A673 (cell line): Measurements from ENCODE around the gene POM121L12. TPM values are rescaled to one million over a fixed set of nuclear protein-coding genes. Genes with fewer than 3 reads are reported as not detected.

Experiments used
- BruUV-seq: library from RNA; stranded (reverse); fragments of 400-500 nt; replicated peaks from 2 replicates; lab custom pipeline; 2021; lab: Mats Ljungman, UMichigan
- CTCF ChIA-PET: fragments of 300-600 bp; sonication (Branson Sonifier 250); formaldehyde crosslinking; loops from one replicate; lab custom pipeline; 2022; ENCODE audit warnings: antibody characterized with exemption; lab: Charles Lee
- POLR2A ChIA-PET: fragments of 300-600 bp; sonication (Branson Sonifier 250); formaldehyde crosslinking; loops from one replicate; lab custom pipeline; 2022; ENCODE audit warnings: antibody characterized with exemption; ENCODE audit not compliant: low non-redundant PET; lab: Charles Lee
- DNase-seq: peaks from one replicate; pipeline ENCODE4 v3.0.0-alpha.2; 2015; ENCODE audit warnings: low spot score
- H3K27ac ChIP-seq: fragments of 200-600 bp; sonication (generic); 2 replicates; pipeline ENCODE4 v1.5.1; 2016; ENCODE audit warnings: mixed run types, low read depth, mild to moderate bottlenecking, mixed read lengths, antibody characterized with exemption, low read length; ENCODE audit not compliant: poor library complexity, severe bottlenecking
- H3K27me3 ChIP-seq: fragments of 200-600 bp; sonication (generic); replicated peaks from 2 replicates; pipeline ENCODE4 v1.6.1; 2017; ENCODE audit warnings: mixed run types, low read depth, mild to moderate bottlenecking, mixed read lengths, antibody characterized with exemption, low read length; ENCODE audit not compliant: insufficient read depth, poor library complexity
- H3K36me3 ChIP-seq: fragments of 200-600 bp; sonication (generic); 2 replicates; pipeline ENCODE4 v1.6.1; 2016; ENCODE audit warnings: mixed run types, mild to moderate bottlenecking, mixed read lengths, antibody characterized with exemption, low read length; ENCODE audit not compliant: insufficient read depth, poor library complexity, severe bottlenecking
- H3K4me1 ChIP-seq: fragments of 200-600 bp; sonication (generic); 2 replicates; pipeline ENCODE4 v1.6.1; 2017; ENCODE audit warnings: mixed run types, mild to moderate bottlenecking, mixed read lengths, antibody characterized with exemption, low read length; ENCODE audit not compliant: insufficient read depth, poor library complexity, severe bottlenecking
- H3K4me3 ChIP-seq: fragments of 200-600 bp; sonication (generic); 2 replicates; pipeline ENCODE4 v1.5.1; 2016; ENCODE audit warnings: low read depth, mixed run types, mild to moderate bottlenecking, mixed read lengths, low read length; ENCODE audit not compliant: poor library complexity, severe bottlenecking
- H3K9me3 ChIP-seq: fragments of 200-600 bp; sonication (generic); 2 replicates; pipeline ENCODE4 v1.6.1; 2016; ENCODE audit warnings: mixed run types, low read depth, mild to moderate bottlenecking, mixed read lengths, antibody characterized with exemption, low read length; ENCODE audit not compliant: poor library complexity, severe bottlenecking
- CTCF ChIP-seq: fragments of 300-800, 200-600 bp; sonication (generic); conservative IDR thresholded peaks from 2 replicates; pipeline ENCODE4 v1.5.1; 2017; ENCODE audit warnings: low read depth, mild to moderate bottlenecking, antibody characterized with exemption, low read length, moderate library complexity, mixed read lengths
- EZH2 ChIP-seq: fragments of 200-600 bp; sonication (generic); IDR thresholded peaks from 2 replicates; pipeline ENCODE4 v1.6.1; 2017; ENCODE audit warnings: borderline replicate concordance, low read depth, mild to moderate bottlenecking, mixed read lengths, antibody characterized with exemption, low read length; ENCODE audit not compliant: poor library complexity, severe bottlenecking
- intact Hi-C: fragments of 100-400 bp; cut with micrococcal nuclease; formaldehyde crosslinking; loops from one replicate; pipeline ENCODE4 v1.10.0; 2022; ENCODE audit not compliant: unreplicated experiment
- total RNA-seq: library from RNA; stranded (reverse); gene quantifications from 2 replicates; pipeline ENCODE4 v1.2.3, GENCODE V29; 2021

Gene POM121L12
- total RNA-seq, 1 experiment from 2014 or later, result not detected

- Histone ChIP-seq H3K27ac (no peak overlapping the region), H3K4me1 (no peaks in the 10 kb centered on the region), H3K9me3 (peaks cover 39% of the 10 kb centered on the region), H3K4me3 (no peak overlapping the region), H3K27me3 (no peaks in the 10 kb centered on the region), H3K36me3 (no peaks in the 10 kb centered on the region)
- no peak for DNase-seq
- no peak for TF ChIP-seq CTCF
- no peak for TF ChIP-seq EZH2
- POLR2A ChIA-PET, result no interaction called here
- intact Hi-C loops, result no loop called here
- BruUV-seq, result no TSS peak
- CTCF ChIA-PET, result no interaction called here
Measured at GRCh38 chr7:52995676-52996075, 39.8 kb upstream of the POM121L12 start.

- ChIA-PET CTCF (no interaction called here), POLR2A (no interaction called here)
- H3K27ac ChIP-seq, result no peak overlapping the region
- no peaks in the 10 kb centered on the region for H3K27me3 ChIP-seq
- no peaks in the 10 kb centered on the region for H3K4me1 ChIP-seq
- no peak for DNase-seq
- TF ChIP-seq CTCF, result no peak
- TF ChIP-seq EZH2, result no peak
- intact Hi-C loops, result no loop called here
- H3K4me3 ChIP-seq, result no peak overlapping the region
- H3K36me3 ChIP-seq, result no peaks in the 10 kb centered on the region
- H3K9me3 ChIP-seq, result peaks cover 26% of the 10 kb centered on the region
- no TSS peak for BruUV-seq
Measured at GRCh38 chr7:53001221-53001620, 34.2 kb upstream of the POM121L12 start.

GRCh38 chr7:53002389-53002788, 33.0 kb upstream of the POM121L12 start:
- H3K4me3 ChIP-seq, result no peak overlapping the region
- intact Hi-C loops, result no loop called here
- DNase-seq, result no peak
- no TSS peak for BruUV-seq
- ChIA-PET POLR2A (interaction anchor here (0.6 kb wide), 1 partner anchor 30 kb away, joined by 3 read pairs; no protein-coding TSS in a partner anchor), CTCF (no interaction called here)
- no peaks in the 10 kb centered on the region for H3K27me3 ChIP-seq
- H3K4me1 ChIP-seq, result no peaks in the 10 kb centered on the region
- TF ChIP-seq CTCF, result no peak
- no peak for TF ChIP-seq EZH2
- H3K9me3 ChIP-seq, result peaks cover 36% of the 10 kb centered on the region
- H3K36me3 ChIP-seq, result no peaks in the 10 kb centered on the region
- no peak overlapping the region for H3K27ac ChIP-seq
